ENCODE data around the gene KLHL25.

The KLHL25 gene, protein sequence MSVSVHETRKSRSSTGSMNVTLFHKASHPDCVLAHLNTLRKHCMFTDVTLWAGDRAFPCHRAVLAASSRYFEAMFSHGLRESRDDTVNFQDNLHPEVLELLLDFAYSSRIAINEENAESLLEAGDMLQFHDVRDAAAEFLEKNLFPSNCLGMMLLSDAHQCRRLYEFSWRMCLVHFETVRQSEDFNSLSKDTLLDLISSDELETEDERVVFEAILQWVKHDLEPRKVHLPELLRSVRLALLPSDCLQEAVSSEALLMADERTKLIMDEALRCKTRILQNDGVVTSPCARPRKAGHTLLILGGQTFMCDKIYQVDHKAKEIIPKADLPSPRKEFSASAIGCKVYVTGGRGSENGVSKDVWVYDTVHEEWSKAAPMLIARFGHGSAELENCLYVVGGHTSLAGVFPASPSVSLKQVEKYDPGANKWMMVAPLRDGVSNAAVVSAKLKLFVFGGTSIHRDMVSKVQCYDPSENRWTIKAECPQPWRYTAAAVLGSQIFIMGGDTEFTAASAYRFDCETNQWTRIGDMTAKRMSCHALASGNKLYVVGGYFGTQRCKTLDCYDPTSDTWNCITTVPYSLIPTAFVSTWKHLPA

DNA sequence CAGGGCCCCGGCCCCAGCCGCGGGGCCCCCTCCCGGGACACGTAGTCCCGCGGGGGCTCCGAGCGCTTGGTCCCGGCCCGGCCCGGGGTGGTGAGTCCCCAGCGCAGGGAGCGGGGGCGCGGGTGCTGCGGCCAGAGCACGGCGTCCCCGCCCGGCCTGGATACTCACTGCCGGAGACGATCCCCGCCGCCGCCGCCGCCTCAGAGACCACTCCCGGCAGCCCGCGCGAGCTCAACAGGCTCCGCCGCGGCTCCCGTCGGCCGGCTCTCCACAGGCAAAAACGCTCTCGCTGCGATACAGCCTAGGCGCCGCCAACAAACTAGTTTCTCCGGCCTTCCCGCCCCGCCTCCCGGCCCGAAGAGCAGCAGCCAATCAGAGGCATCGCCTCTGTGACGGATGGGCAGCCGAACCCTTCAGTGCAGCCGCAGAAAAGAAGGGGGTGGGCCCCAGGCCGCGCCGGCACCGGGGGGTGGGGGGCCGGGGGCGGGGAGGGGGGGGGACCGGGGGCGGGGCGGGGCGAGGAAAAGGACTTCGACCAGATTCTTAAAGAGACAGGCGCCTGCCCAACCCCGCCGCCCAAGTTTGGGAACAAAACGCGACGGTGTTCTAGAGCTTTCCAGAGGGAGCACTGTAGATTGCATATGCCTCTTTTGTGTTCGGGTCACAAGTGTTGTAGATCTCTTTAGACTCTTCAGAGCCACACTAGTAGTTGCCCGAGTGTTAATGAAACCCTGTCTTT, at the start of gene KLHL25:
Gene KLHL25, minus strand, starts transcription at position 328 of the 739 bp plus-strand sequence. CDS start 25,115 bp downstream, outside the sequence.
- H3K36me3 ChIP-seq (ENCODE audit: control insufficient read depth, insufficient read depth, low read length), result no peaks in the 10 kb centered on the region
- peaks cover 19% of the 10 kb centered on the region for H3K4me1 ChIP-seq (ENCODE audit: control insufficient read depth, insufficient read depth, low read length)
- H3K9me3 ChIP-seq (ENCODE audit: control insufficient read depth, insufficient read depth, low read length), result no peaks in the 10 kb centered on the region
- peaks cover 8% of the 10 kb centered on the region for H3K27me3 ChIP-seq (ENCODE audit: control insufficient read depth, insufficient read depth, low read length)
- H3K27ac ChIP-seq (ENCODE audit: low read depth, low read length), result peak within 1 kb of the TSS; percentile 92
- peak within 1 kb of the TSS; percentile 96 for H3K4me3 ChIP-seq (ENCODE audit: low read depth, low read length)
- H3K9ac ChIP-seq (ENCODE audit: low read depth, low read length), result peak within 1 kb of the TSS; percentile 79

DNA sequence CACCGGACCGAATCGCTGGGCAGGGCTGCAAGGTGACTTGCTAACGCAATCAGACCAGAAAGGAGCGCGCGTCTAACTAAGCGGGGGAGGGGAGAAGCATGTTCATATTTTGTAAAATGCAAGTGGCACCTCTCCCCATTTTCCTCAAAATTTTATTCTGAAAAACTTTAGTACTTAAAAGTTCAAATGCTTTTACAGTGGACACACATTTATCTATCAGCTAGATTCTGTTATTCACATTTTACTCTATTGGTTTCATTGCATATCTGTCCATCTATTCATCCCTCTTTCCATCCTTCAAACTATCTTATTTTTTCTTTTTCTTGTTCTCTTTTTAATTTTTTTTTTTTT, 46.1 kb upstream of the KLHL25 start:
- Histone ChIP-seq H3K9ac (ENCODE audit: low read depth, low read length) (no peak overlapping the region), H3K9me3 (ENCODE audit: control insufficient read depth, insufficient read depth, low read length) (no peaks in the 10 kb centered on the region), H3K36me3 (ENCODE audit: control insufficient read depth, insufficient read depth, low read length) (no peaks in the 10 kb centered on the region), H3K27me3 (ENCODE audit: control insufficient read depth, insufficient read depth, low read length) (peaks cover 11% of the 10 kb centered on the region), H3K4me1 (ENCODE audit: control insufficient read depth, insufficient read depth, low read length) (peaks cover 9% of the 10 kb centered on the region), H3K4me3 (ENCODE audit: low read depth, low read length) (no peak overlapping the region), H3K27ac (ENCODE audit: low read depth, low read length) (no peak overlapping the region)

DNA sequence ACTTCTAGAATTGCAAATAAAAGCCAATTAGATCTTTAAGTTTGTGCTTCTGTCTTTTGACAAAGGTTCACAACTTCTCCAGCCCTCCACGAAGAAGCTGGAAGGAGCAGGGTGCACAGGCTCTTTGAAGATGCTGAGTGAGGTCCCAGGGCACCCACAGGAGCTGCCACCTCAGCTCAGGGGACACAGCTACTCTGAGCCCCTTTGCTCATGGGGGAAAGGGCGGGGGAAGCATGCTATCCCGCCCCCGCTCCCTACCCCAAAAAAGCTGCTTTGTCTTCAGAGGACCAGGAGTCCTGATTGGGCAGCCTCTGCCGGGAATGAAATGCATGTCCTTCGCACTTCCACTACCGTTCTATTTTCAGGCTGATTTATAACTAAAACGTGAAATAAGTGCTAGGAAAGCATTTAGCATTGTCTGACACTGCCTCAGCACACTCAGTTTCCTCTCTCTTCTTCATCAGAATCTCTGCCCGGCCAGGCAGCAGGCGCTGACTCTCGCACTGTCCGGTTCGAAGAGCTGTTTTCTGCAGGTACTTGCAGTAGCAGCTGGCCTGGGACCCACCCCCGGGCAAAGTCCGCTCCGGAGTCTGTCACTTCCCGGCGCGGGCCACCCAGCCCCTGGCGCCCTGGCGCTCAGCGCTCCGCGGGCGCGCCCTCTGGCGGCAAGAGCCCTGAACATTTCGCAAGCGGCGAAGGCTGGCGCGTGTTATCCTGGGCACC, 45.5 kb upstream of the KLHL25 start:
- Histone ChIP-seq H3K36me3 (ENCODE audit: control insufficient read depth, insufficient read depth, low read length) (no peaks in the 10 kb centered on the region), H3K27me3 (ENCODE audit: control insufficient read depth, insufficient read depth, low read length) (peaks cover 11% of the 10 kb centered on the region), H3K27ac (ENCODE audit: low read depth, low read length) (no peak overlapping the region), H3K9me3 (ENCODE audit: control insufficient read depth, insufficient read depth, low read length) (no peaks in the 10 kb centered on the region), H3K4me3 (ENCODE audit: low read depth, low read length) (peak overlapping the region; percentile 56), H3K9ac (ENCODE audit: low read depth, low read length) (no peak overlapping the region), H3K4me1 (ENCODE audit: control insufficient read depth, insufficient read depth, low read length) (peaks cover 9% of the 10 kb centered on the region)

DNA sequence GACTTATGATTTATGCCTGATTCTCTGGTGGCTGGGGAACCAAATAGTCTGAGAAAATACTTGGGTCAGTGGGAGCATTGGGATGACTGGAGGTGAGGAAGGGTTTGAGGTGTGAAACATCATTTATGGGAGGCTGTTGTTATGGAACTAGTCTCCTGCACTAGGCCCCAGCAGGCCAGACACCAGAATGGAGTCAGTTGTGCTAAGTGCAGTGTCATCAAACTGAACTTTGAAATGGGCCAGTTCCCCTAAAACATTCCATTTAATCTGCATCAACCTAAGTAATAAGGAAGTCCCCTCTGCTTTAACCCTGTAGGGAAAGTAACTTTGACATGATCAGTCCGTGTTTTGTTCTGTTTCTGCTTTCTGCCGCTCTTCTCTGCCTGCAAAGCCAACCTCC, 44.9 kb upstream of the KLHL25 start:
- Histone ChIP-seq H3K9ac (ENCODE audit: low read depth, low read length) (no peak overlapping the region), H3K4me3 (ENCODE audit: low read depth, low read length) (no peak overlapping the region), H3K4me1 (ENCODE audit: control insufficient read depth, insufficient read depth, low read length) (peaks cover 9% of the 10 kb centered on the region), H3K27ac (ENCODE audit: low read depth, low read length) (no peak overlapping the region), H3K9me3 (ENCODE audit: control insufficient read depth, insufficient read depth, low read length) (no peaks in the 10 kb centered on the region), H3K36me3 (ENCODE audit: control insufficient read depth, insufficient read depth, low read length) (no peaks in the 10 kb centered on the region), H3K27me3 (ENCODE audit: control insufficient read depth, insufficient read depth, low read length) (peaks cover 11% of the 10 kb centered on the region)

DNA sequence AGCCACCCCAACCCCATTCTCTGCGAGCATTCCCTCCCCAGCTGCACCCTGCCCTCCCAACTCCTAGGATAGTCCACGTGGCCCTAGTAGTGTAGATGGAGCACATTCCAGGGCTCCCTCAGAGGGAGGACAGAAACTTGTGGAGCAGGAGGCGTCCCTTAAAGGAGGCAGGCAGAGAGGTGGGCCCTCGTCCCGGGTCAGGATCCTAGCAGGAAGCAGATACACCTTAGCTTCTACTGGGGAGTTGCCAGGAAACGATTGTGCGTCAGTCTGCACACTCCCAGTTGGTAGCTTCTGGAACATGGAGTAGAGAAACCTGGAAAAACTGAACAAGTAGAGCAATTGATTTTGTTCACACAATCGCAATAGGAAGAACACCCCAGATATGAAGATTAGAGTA, 43.9 kb upstream of the KLHL25 start:
- no peak overlapping the region for H3K27ac ChIP-seq (ENCODE audit: low read depth, low read length)
- peaks cover 11% of the 10 kb centered on the region for H3K27me3 ChIP-seq (ENCODE audit: control insufficient read depth, insufficient read depth, low read length)
- H3K9me3 ChIP-seq (ENCODE audit: control insufficient read depth, insufficient read depth, low read length), result no peaks in the 10 kb centered on the region
- no peaks in the 10 kb centered on the region for H3K36me3 ChIP-seq (ENCODE audit: control insufficient read depth, insufficient read depth, low read length)
- peaks cover 9% of the 10 kb centered on the region for H3K4me1 ChIP-seq (ENCODE audit: control insufficient read depth, insufficient read depth, low read length)
- H3K4me3 ChIP-seq (ENCODE audit: low read depth, low read length), result no peak overlapping the region
- H3K9ac ChIP-seq (ENCODE audit: low read depth, low read length), result no peak overlapping the region

DNA sequence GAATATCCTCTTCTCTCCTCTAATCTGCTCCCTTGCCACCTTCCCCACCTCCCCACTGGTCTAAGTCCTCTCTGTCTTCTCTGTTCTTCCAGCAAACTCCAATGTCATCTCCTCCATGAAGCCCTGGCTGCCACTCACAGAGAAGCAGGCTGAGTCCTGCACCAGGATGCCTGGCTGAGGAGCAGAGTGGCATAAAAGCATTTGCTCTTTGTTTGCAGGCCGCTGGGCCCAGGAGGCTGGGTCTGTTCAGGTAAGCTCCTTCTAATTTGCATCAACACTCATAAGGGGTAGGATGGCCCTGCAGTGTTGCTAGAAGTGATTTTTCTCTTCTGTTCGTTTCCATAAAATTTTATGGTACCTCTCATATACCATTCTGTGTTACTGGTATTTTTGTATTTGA, 43.2 kb upstream of the KLHL25 start:
- H3K36me3 ChIP-seq (ENCODE audit: control insufficient read depth, insufficient read depth, low read length), result no peaks in the 10 kb centered on the region
- no peak overlapping the region for H3K9ac ChIP-seq (ENCODE audit: low read depth, low read length)
- H3K4me1 ChIP-seq (ENCODE audit: control insufficient read depth, insufficient read depth, low read length), result peaks cover 9% of the 10 kb centered on the region
- H3K27ac ChIP-seq (ENCODE audit: low read depth, low read length), result no peak overlapping the region
- H3K4me3 ChIP-seq (ENCODE audit: low read depth, low read length), result no peak overlapping the region
- H3K9me3 ChIP-seq (ENCODE audit: control insufficient read depth, insufficient read depth, low read length), result no peaks in the 10 kb centered on the region
- H3K27me3 ChIP-seq (ENCODE audit: control insufficient read depth, insufficient read depth, low read length), result peaks cover 11% of the 10 kb centered on the region

DNA sequence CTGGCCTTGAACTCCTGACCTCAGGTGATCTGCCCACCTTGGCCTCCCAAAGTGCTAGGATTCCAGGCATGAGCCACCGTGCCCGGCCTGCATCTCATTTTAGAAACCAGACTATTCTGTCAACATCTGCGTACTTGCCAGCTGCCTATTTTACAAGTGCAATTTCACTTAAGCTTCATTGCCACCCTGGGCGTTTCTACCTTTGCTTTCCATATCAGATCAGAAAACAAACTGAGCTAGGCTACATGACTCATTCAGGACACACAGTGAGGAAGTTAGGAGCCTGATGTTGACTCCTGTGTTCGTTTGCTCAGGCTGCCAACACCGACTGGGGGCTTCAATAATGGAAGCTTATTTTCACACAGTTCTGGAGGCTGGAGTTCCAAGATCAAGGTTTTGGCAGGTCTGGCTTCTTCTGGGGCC, 42.3 kb upstream of the KLHL25 start:
- peaks cover 11% of the 10 kb centered on the region for H3K27me3 ChIP-seq (ENCODE audit: control insufficient read depth, insufficient read depth, low read length)
- H3K27ac ChIP-seq (ENCODE audit: low read depth, low read length), result peak overlapping the region; percentile 21
- H3K4me3 ChIP-seq (ENCODE audit: low read depth, low read length), result no peak overlapping the region
- H3K9ac ChIP-seq (ENCODE audit: low read depth, low read length), result no peak overlapping the region
- peaks cover 9% of the 10 kb centered on the region for H3K4me1 ChIP-seq (ENCODE audit: control insufficient read depth, insufficient read depth, low read length)
- no peaks in the 10 kb centered on the region for H3K36me3 ChIP-seq (ENCODE audit: control insufficient read depth, insufficient read depth, low read length)
- no peaks in the 10 kb centered on the region for H3K9me3 ChIP-seq (ENCODE audit: control insufficient read depth, insufficient read depth, low read length)

DNA sequence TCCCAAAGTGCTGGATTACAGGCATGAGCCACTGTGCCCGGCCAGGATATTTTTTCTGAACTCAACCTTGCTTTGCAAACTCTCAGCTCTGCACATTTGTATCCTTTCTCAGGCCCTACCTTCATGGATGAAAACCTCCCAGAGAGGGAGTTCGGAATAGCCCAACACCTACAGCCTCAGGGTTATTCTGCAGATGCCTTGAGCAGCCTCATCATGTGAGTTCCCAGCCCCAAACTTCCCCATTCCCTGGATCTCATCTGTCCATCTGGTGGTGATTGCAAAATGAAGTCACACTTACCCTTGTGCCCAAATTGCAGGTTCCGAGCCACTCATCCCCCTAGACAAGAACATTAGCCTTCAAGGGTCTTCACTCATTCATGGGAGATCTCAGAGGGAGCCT, 39.9 kb upstream of the KLHL25 start:
- H3K27ac ChIP-seq (ENCODE audit: low read depth, low read length), result no peak overlapping the region
- peaks cover 3% of the 10 kb centered on the region for H3K27me3 ChIP-seq (ENCODE audit: control insufficient read depth, insufficient read depth, low read length)
- peaks cover 1% of the 10 kb centered on the region; the same call in 1 of the 2 replicates for H3K4me1 ChIP-seq (ENCODE audit: control insufficient read depth, insufficient read depth, low read length)
- no peaks in the 10 kb centered on the region for H3K36me3 ChIP-seq (ENCODE audit: control insufficient read depth, insufficient read depth, low read length)
- no peaks in the 10 kb centered on the region for H3K9me3 ChIP-seq (ENCODE audit: control insufficient read depth, insufficient read depth, low read length)
- H3K4me3 ChIP-seq (ENCODE audit: low read depth, low read length), result no peak overlapping the region
- H3K9ac ChIP-seq (ENCODE audit: low read depth, low read length), result no peak overlapping the region

DNA sequence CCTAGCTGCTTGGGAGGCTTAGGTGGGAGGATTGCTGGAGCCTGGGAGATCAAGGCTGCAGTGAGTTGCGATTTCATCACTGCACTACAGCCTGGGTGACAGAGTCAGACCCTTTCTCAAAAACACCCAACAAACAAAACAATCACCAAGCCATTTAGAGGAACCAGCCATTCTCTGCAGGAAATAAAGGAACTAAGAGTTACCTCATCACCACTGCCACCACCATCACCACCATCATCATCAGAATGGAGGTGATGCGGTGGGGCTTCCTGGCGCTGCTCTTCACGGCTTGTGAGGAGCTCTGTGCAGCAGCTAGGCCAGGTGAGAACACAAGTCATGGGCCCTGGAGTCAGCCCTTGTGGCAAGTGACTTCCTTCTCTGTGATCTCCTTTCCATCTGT, 37.7 kb upstream of the KLHL25 start:
- H3K27ac ChIP-seq (ENCODE audit: low read depth, low read length), result no peak overlapping the region
- H3K4me1 ChIP-seq (ENCODE audit: control insufficient read depth, insufficient read depth, low read length), result no peaks in the 10 kb centered on the region
- no peaks in the 10 kb centered on the region for H3K9me3 ChIP-seq (ENCODE audit: control insufficient read depth, insufficient read depth, low read length)
- no peaks in the 10 kb centered on the region for H3K27me3 ChIP-seq (ENCODE audit: control insufficient read depth, insufficient read depth, low read length)
- no peak overlapping the region for H3K4me3 ChIP-seq (ENCODE audit: low read depth, low read length)
- no peak overlapping the region for H3K9ac ChIP-seq (ENCODE audit: low read depth, low read length)
- no peaks in the 10 kb centered on the region for H3K36me3 ChIP-seq (ENCODE audit: control insufficient read depth, insufficient read depth, low read length)

DNA sequence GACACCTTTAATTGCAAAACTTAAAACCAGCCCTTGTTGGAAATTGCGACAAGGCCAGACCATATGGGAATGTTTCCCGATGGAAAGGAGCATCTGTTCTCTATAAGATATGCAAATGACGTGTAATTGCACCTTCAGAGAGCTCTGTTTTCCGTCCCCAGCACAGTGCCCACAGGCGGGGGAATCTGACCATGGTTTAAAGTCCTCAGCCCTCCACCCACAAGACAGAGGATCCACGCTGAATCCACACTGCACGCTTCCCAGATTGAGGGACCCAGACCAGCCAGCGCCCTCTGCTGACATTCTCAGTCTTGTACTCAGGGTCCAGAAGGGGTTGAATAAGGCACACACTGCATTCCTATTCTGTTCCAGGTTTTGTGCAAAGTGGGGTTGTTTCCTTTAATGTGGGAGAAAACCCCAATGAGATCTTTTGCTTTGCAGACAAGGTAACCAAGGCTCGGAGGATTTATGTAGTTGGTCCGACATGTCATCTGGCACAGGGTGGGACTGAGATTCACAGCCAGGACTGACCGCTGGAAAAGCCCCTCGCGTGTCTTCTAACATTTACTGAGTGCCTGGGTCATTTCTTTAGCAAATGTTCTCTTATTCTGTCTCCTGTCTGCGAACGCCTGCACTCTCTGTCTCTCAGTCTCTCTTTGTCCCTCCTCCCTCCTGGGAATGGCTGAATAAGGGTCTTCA, 36.8 kb upstream of the KLHL25 start:
- no peaks in the 10 kb centered on the region for H3K27me3 ChIP-seq (ENCODE audit: control insufficient read depth, insufficient read depth, low read length)
- no peak overlapping the region for H3K4me3 ChIP-seq (ENCODE audit: low read depth, low read length)
- no peaks in the 10 kb centered on the region for H3K4me1 ChIP-seq (ENCODE audit: control insufficient read depth, insufficient read depth, low read length)
- H3K27ac ChIP-seq (ENCODE audit: low read depth, low read length), result no peak overlapping the region
- no peaks in the 10 kb centered on the region for H3K36me3 ChIP-seq (ENCODE audit: control insufficient read depth, insufficient read depth, low read length)
- no peaks in the 10 kb centered on the region for H3K9me3 ChIP-seq (ENCODE audit: control insufficient read depth, insufficient read depth, low read length)
- no peak overlapping the region for H3K9ac ChIP-seq (ENCODE audit: low read depth, low read length)
